Ovary (tissue), 3 donors: ENCODE data around the gene TMEM69.

Experiments
- CTCF ChIP-seq, 3 donors: fragments of 450-650 bp in 2 of 3; fragments of 200-600 bp in 1 of 3; IDR thresholded peaks; one replicate each; pipeline versions ENCODE4 v1.5.1 to v1.8.0; 2016 to 2022; ENCODE audit warnings: antibody characterized with exemption in 3 of 3, mild to moderate bottlenecking in 1 of 3
- EP300 ChIP-seq: sonication (generic); formaldehyde crosslinking; IDR thresholded peaks from one replicate; pipeline ENCODE4 v1.6.1; 2017; ENCODE audit warnings: antibody characterized with exemption
- POLR2A ChIP-seq: fragments of 450-650 bp; IDR thresholded peaks from one replicate; pipeline ENCODE4 v1.6.1; 2017; ENCODE audit warnings: antibody characterized with exemption, mild to moderate bottlenecking, moderate library complexity
- donor health status: DM: no; HTN: no; CAD: no.

DNA sequence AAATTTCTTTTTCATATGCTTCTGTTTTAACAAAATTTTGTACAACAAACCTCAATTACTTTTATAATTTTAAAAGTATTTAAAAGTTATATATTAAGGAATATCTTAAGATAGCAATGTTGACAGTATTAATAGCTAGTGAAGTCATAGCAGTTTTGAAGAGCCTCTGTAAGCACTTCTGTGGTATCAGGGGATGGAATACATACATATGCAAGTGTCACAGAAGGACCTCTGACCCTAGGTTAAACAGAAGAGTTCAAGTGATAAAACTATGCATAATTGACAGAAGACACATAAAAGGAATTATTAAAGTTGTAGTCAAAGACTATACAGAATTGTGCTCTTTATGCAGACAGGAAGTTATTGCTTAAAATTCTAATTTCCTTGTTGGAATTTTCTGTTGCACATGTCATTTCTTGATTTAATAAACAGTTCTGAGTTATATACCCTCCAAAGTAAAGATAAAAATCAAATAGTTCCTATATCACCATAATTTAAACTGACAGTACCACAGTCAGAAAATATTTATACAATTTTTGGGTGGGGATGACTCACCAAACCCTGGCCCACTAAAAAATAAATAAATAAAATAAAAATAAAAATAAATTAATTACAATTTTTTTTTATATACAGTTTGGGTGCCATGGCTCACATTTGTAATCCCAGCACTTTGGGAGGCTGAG, 35.4 kb downstream of the TMEM69 start:
- TF ChIP-seq POLR2A (no peak), CTCF (IDR thresholded peaks at IDR 0.05) (no peak), EP300 (no peak)
